Measurements from ENCODE around the gene CCNT2. TPM values are rescaled to one million over a fixed set of nuclear protein-coding genes. Genes with fewer than 3 reads are reported as not detected.
A peak's percentile ranks its signal among the peaks of the same experiment; 100 is the strongest.

Gene CCNT2
- total RNA-seq, 1 experiment from 2014 or later: 29.6 TPM

- Histone ChIP-seq H3K27ac (ENCODE audit: low read length) (no peak overlapping the region), H3K9me3 (ENCODE audit: control insufficient read depth, insufficient read depth, low read depth, low read length) (no peaks in the 10 kb centered on the region), H3K27me3 (ENCODE audit: control insufficient read depth, insufficient read depth, low read length) (peaks cover 11% of the 10 kb centered on the region; the same call in 1 of the 2 replicates), H3K4me1 (ENCODE audit: control insufficient read depth, insufficient read depth, low read length) (no peaks in the 10 kb centered on the region), H3K4me3 (ENCODE audit: low read depth in 2 of 2, low read length in 2 of 2) (no peak overlapping the region), H3K36me3 (ENCODE audit: control insufficient read depth, insufficient read depth, low read length) (no peaks in the 10 kb centered on the region)
- ChIA-PET CTCF (interaction anchor here (0.6 to 1.3 kb wide), 7 partner anchors 11 to 904 kb away, joined by 3 to 8 read pairs (median 5); no protein-coding TSS in a partner anchor), POLR2A (no interaction called here)
- intact Hi-C loops (cut with micrococcal nuclease; ENCODE audit: unreplicated experiment) (loop anchor here (5.0 kb wide), 1 partner anchor 808 kb away; no protein-coding TSS in a partner anchor), in situ Hi-C loops (cut with HindIII; ENCODE audit: low pct_unique_long_range_greater_than_20kb, low sequenced_read_pairs) (no loop called here)
- ATAC-seq (peak; percentile 84; the same call in 1 of the 2 replicates), DNase-seq (ENCODE audit: low read depth, low spot score) (peak; percentile 22)
- no TSS peak for BruUV-seq (replicated peaks)
- peak; percentile 58; the same call in 1 of the 2 replicates for TF ChIP-seq CTCF (IDR thresholded peaks at IDR 0.05)
- no peak for TF ChIP-seq REST (IDR thresholded peaks at IDR 0.05; ENCODE audit: insufficient read depth in 1 of 2, low read depth in 2 of 2, low read length in 1 of 2)
Observed at GRCh38 chr2:134988994-134989605, 70.5 kb downstream of the CCNT2 start.

- in situ Hi-C loops (cut with HindIII; ENCODE audit: low pct_unique_long_range_greater_than_20kb, low sequenced_read_pairs): no loop called here
Observed at GRCh38 chr2:134999521-134999920, 80.9 kb downstream of the CCNT2 start.

More at GRCh38 chr2:134999521-134999920, 80.9 kb downstream of the CCNT2 start:
- ATAC-seq (no peak), DNase-seq (ENCODE audit: low read depth, low spot score) (no peak)
- Histone ChIP-seq H3K4me1 (ENCODE audit: control insufficient read depth, insufficient read depth, low read length) (peaks cover 2% of the 10 kb centered on the region), H3K4me3 (ENCODE audit: low read depth in 2 of 2, low read length in 2 of 2) (no peak overlapping the region), H3K27me3 (ENCODE audit: control insufficient read depth, insufficient read depth, low read length) (no peaks in the 10 kb centered on the region; the same call in 1 of the 2 replicates), H3K9me3 (ENCODE audit: control insufficient read depth, insufficient read depth, low read depth, low read length) (no peaks in the 10 kb centered on the region), H3K36me3 (ENCODE audit: control insufficient read depth, insufficient read depth, low read length) (no peaks in the 10 kb centered on the region), H3K27ac (ENCODE audit: low read length) (no peak overlapping the region)
- POLR2A ChIA-PET: no interaction called here
- CTCF ChIA-PET: no interaction called here
- BruUV-seq (replicated peaks): no TSS peak
- TF ChIP-seq POLR2AphosphoS5 (IDR thresholded peaks at IDR 0.05; ENCODE audit: low read depth, low read length) (no peak), CTCF (IDR thresholded peaks at IDR 0.05) (no peak), REST (IDR thresholded peaks at IDR 0.05; ENCODE audit: insufficient read depth in 1 of 2, low read depth in 2 of 2, low read length in 1 of 2) (no peak), SIN3A (IDR thresholded peaks at IDR 0.05; ENCODE audit: borderline replicate concordance, insufficient read depth, low read depth, low read length) (no peak), TCF7L2 (IDR thresholded peaks at IDR 0.05; ENCODE audit: low read depth, low read length) (no peak)
- intact Hi-C loops (cut with micrococcal nuclease; ENCODE audit: unreplicated experiment): no loop called here
